Measurements from ENCODE around the gene STPG4. TPM values are rescaled to one million over a fixed set of nuclear protein-coding genes. Genes with fewer than 3 reads are reported as not detected.
"Not testable (repeated sequence)": the region's sequence is repeated elsewhere in the genome, so short reads cannot be mapped to it uniquely, and the experiment has no call there.

STPG4 gene
- total RNA-seq, 1 experiment from 2014 or later: 8.7 TPM

- no peaks in the 10 kb centered on the region for H3K27me3 ChIP-seq (ENCODE audit: insufficient read depth, low read depth)
- no peaks in the 10 kb centered on the region for H4K20me1 ChIP-seq (ENCODE audit: insufficient read depth)
- H3K9me3 ChIP-seq (ENCODE audit: insufficient read depth, low read depth): no peaks in the 10 kb centered on the region
- POLR2A ChIA-PET (ENCODE audit: unreplicated experiment): no interaction called here
- peaks cover 29% of the 10 kb centered on the region; the same call in 1 of the 2 replicates for H3F3A ChIP-seq (ENCODE audit: insufficient read depth, low read depth)
- H3K79me2 ChIP-seq (ENCODE audit: low read depth): peaks cover 6% of the 10 kb centered on the region; the same call in 1 of the 2 replicates
- DNase-seq: no peak
- H3K4me3 ChIP-seq: peak overlapping the region; percentile 24; the same call in 1 of the 2 replicates
- no peak for TF ChIP-seq EZH2 (IDR thresholded peaks at IDR 0.05; ENCODE audit: low read depth)
- H3K27ac ChIP-seq: peak overlapping the region; percentile 59
- H3K4me1 ChIP-seq (replicated peaks; ENCODE audit: insufficient read depth): peaks cover 27% of the 10 kb centered on the region
- H3K36me3 ChIP-seq (ENCODE audit: low read depth): no peaks in the 10 kb centered on the region
- H3K4me2 ChIP-seq: peak overlapping the region; percentile 21; the same call in 1 of the 2 replicates
- CTCF ChIA-PET: no interaction called here
- H2AFZ ChIP-seq: 0 out of 2 replicates have a peak overlapping the region, but pooled peaks have one; percentile 11
- BruUV-seq (replicated peaks): no TSS peak
- H3K9me2 ChIP-seq (ENCODE audit: insufficient read depth): no peaks in the 10 kb centered on the region
- intact Hi-C loops (cut with micrococcal nuclease; ENCODE audit: unreplicated experiment): no loop called here
Measured at GRCh38 chr2:47109007-47109375, 46.1 kb downstream of the STPG4 start.

- Histone ChIP-seq H3K4me3 (peak overlapping the region; percentile 24; the same call in 1 of the 2 replicates), H3F3A (ENCODE audit: insufficient read depth, low read depth) (peaks cover 29% of the 10 kb centered on the region; the same call in 1 of the 2 replicates), H3K4me2 (peak overlapping the region; percentile 21), H2AFZ (0 out of 2 replicates have a peak overlapping the region, but pooled peaks have one; percentile 11), H3K4me1 (replicated peaks; ENCODE audit: insufficient read depth) (peaks cover 27% of the 10 kb centered on the region), H3K27ac (peak overlapping the region; percentile 59)
- H3K79me2 ChIP-seq (ENCODE audit: low read depth); intact Hi-C loops (cut with micrococcal nuclease; ENCODE audit: unreplicated experiment); CTCF ChIA-PET; H4K20me1 ChIP-seq (ENCODE audit: insufficient read depth); H3K27me3 ChIP-seq (ENCODE audit: insufficient read depth, low read depth); H3K9me2 ChIP-seq (ENCODE audit: insufficient read depth); H3K36me3 ChIP-seq (ENCODE audit: low read depth); H3K9me3 ChIP-seq (ENCODE audit: insufficient read depth, low read depth): not testable (repeated sequence)
- DNase-seq: peak; percentile 48 to 68
- POLR2A ChIA-PET (ENCODE audit: unreplicated experiment): interaction anchor here (0.7 kb wide), 1 partner anchor 32 kb away, joined by 3 read pairs; no protein-coding TSS in a partner anchor
- BruUV-seq (replicated peaks): TSS peak; percentile 93
Measured at GRCh38 chr2:47108267-47109006, 46.7 kb downstream of the STPG4 start.

- H3K27me3 ChIP-seq (ENCODE audit: insufficient read depth, low read depth); BruUV-seq (replicated peaks); H3K79me2 ChIP-seq (ENCODE audit: low read depth); H2AFZ ChIP-seq; DNase-seq; H3K9me2 ChIP-seq (ENCODE audit: insufficient read depth); H3K36me3 ChIP-seq (ENCODE audit: low read depth); H3K9me3 ChIP-seq (ENCODE audit: insufficient read depth, low read depth); intact Hi-C loops (cut with micrococcal nuclease; ENCODE audit: unreplicated experiment); H4K20me1 ChIP-seq (ENCODE audit: insufficient read depth); CTCF ChIA-PET: not testable (repeated sequence)
- H3K27ac ChIP-seq: peak overlapping the region; percentile 73
- H3K4me1 ChIP-seq (replicated peaks; ENCODE audit: insufficient read depth): peaks cover 27% of the 10 kb centered on the region
- POLR2A ChIA-PET (ENCODE audit: unreplicated experiment): interaction anchor here (0.6 kb wide), 1 partner anchor 66 kb away, joined by 4 read pairs; no protein-coding TSS in a partner anchor
- H3K4me3 ChIP-seq: peak overlapping the region; percentile 31; the same call in 1 of the 2 replicates
- peaks cover 26% of the 10 kb centered on the region; the same call in 1 of the 2 replicates for H3F3A ChIP-seq (ENCODE audit: insufficient read depth, low read depth)
- H3K4me2 ChIP-seq: peak overlapping the region; percentile 67
Measured at GRCh38 chr2:47107201-47107600, 47.9 kb downstream of the STPG4 start.

- H4K20me1 ChIP-seq (ENCODE audit: insufficient read depth); H3K9me3 ChIP-seq (ENCODE audit: insufficient read depth, low read depth); H3K36me3 ChIP-seq (ENCODE audit: low read depth); H3K27me3 ChIP-seq (ENCODE audit: insufficient read depth, low read depth); BruUV-seq (replicated peaks); intact Hi-C loops (cut with micrococcal nuclease; ENCODE audit: unreplicated experiment); H3K9me2 ChIP-seq (ENCODE audit: insufficient read depth); H3K79me2 ChIP-seq (ENCODE audit: low read depth); POLR2A ChIA-PET (ENCODE audit: unreplicated experiment): not testable (repeated sequence)
- Histone ChIP-seq H3F3A (ENCODE audit: insufficient read depth, low read depth) (peaks cover 26% of the 10 kb centered on the region; the same call in 1 of the 2 replicates), H3K4me2 (peak overlapping the region; percentile 67), H2AFZ (peak overlapping the region; percentile 65), H3K27ac (peak overlapping the region; percentile 73), H3K4me3 (peak overlapping the region; percentile 31; the same call in 1 of the 2 replicates), H3K4me1 (replicated peaks; ENCODE audit: insufficient read depth) (peaks cover 27% of the 10 kb centered on the region)
- CTCF ChIA-PET: interaction anchor here (0.6 kb wide), 1 partner anchor 7 kb away, joined by 4 read pairs; no protein-coding TSS in a partner anchor
- DNase-seq: peak; percentile 32 to 67
Measured at GRCh38 chr2:47106231-47106630, 48.9 kb downstream of the STPG4 start.

- H3K27ac ChIP-seq; H3K36me3 ChIP-seq (ENCODE audit: low read depth); H3K27me3 ChIP-seq (ENCODE audit: insufficient read depth, low read depth); H4K20me1 ChIP-seq (ENCODE audit: insufficient read depth); POLR2A ChIA-PET (ENCODE audit: unreplicated experiment); CTCF ChIA-PET; H3K79me2 ChIP-seq (ENCODE audit: low read depth); H3K9me2 ChIP-seq (ENCODE audit: insufficient read depth); BruUV-seq (replicated peaks); H3K4me1 ChIP-seq (replicated peaks; ENCODE audit: insufficient read depth); H3K4me3 ChIP-seq; DNase-seq; H2AFZ ChIP-seq; intact Hi-C loops (cut with micrococcal nuclease; ENCODE audit: unreplicated experiment); H3K9me3 ChIP-seq (ENCODE audit: insufficient read depth, low read depth); H3K4me2 ChIP-seq; H3F3A ChIP-seq (ENCODE audit: insufficient read depth, low read depth): not testable (repeated sequence)
Measured at GRCh38 chr2:47099712-47100111, 55.4 kb downstream of the STPG4 start.
